IPS-11a (cell line): Measurements from ENCODE around the gene UVRAG.
"Not testable (repeated sequence)": the region's sequence is repeated elsewhere in the genome, so short reads cannot be mapped to it uniquely, and the experiment has no call there.

Experiments used
- H3K4me3 ChIP-seq: one replicate; pipeline ENCODE4 v1.5.1; 2013; ENCODE audit warnings: low read depth, low read length, control low read depth

Gene UVRAG

DNA sequence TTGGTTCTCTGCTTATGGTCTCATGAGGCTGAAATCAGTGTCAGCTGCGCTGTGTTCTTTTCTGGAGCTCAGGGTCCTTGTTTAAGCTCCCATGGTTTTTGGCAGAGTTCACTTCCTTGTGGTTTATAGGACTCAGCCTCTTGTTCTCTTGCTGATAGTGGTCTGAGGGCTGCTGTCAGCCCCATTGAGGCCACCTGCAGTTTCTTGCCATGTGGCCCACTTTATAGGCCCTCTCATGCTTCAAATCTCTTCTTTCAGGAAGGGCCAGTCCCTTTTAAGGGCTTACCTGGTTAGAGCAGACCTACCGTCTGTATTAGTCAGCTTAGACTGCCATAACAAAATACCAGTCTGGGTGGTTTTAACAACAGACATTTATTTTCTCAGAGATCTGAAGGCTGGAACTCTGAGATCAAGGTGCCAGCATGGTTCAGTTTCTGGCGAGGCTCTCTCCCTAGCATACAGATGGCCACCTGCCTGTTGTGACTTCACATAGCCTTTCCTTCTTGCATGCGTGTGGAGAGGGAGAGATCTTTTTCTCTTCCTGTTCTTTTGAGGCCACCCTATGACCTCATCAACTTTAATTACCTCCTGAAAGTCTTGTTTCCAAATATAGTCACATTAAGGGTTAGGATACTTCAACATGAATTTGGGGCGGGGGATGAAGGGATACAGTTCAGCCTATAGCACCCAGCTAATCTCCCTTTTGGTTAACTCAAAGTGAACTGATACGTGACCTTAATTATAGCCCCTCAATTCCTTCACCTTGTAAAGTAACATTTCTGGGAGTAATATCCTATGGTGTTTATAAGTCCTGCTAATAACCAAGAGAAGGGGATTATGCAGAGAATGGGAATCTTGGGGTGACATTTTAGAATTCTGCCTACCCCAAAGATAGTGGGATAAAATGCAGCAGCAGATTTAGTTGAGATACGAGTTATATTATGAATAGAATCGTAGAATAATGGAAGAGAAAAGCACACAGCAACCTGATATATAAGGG lies 131.8 kb downstream of the UVRAG start:
- H3K4me3 ChIP-seq: no peak overlapping the region

DNA sequence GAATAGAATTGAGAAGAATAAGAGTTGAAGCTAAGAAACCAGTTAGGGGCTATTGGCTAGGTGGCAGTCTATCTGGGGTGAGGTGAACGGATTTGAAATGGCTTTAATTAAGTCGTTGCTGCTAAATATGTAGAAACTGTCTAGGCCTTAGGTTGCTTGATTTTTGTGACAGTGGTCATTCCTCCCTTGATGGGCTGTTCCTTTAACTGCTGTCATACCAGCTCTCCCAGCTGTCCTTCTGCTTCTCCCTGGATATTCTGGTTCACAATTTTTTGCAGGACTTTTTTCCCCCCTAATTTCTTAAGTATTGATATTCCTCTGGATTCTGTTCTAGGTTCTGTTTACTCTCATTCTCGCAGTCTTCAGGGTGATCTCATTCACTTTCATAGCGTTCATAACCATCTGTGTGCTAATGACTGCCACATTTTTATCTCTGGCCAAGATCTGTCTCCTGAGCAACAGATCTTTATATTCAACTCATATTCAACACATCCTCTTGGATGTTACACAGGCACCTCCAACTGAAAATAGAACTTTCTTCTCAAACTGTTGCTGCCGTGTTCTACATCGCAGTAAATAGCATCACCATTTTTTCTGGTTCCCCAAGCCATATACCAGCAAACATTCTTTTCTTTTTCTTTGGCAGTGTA lies 134.1 kb downstream of the UVRAG start:
- no peak overlapping the region for H3K4me3 ChIP-seq

DNA sequence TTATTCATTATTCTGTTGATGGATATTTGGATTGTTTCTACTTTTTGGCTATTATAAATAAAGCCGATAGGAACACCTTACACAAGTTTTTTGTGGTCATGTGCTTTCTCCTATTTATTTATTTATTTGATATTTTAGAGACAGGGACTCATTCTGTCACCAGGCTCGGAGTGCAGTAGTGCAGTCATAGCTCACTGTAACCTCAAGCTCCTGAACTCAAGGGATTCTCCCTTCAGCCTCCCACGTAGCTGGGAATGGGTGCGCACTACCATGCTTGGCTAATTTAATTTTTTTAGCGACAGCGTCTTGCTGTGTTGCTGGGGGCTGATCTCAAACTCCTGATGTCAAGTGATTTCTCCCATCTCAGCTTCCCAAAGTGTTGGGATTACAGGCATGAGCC lies 135.1 kb downstream of the UVRAG start:
- no peak overlapping the region for H3K4me3 ChIP-seq

DNA sequence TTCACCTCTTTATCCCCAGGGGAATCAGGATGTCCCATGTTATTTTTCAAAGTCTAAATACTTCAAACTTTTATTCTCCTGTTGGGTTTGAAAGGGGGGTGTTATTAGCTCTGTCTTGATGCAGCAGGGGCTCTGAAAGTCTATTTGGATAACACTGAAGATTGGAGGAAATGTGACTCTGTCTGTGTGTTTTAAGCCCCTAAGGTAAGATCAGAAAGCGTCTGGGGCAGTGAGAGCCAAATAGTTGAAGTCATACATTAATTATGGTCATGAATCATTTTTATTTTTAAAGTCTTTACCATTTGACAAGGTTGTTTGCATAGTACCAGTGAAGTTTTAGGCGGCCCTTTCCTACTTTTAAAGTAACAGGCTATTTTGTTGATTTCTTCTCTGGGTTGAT lies 139.0 kb downstream of the UVRAG start:
- no peak overlapping the region for H3K4me3 ChIP-seq

DNA sequence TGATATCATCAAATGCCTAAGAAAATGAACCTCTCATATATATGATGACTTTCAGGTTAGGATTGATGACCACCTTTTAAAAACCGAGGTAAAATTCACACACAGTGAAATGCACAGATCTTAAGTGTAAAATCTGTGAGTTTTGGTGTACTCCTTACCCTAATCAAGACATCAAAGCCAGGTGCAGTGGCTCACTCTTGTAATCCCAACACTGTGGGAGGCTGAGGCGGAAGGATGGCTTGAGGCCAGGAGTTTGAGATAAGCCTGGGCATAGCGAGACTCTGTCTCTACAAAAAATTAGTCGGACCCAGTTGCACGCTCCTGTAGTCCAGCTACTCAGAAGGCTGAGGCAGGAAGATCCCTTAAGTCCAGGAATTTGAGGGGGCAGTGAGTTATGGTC lies 140.4 kb downstream of the UVRAG start:
- no peak overlapping the region for H3K4me3 ChIP-seq

DNA sequence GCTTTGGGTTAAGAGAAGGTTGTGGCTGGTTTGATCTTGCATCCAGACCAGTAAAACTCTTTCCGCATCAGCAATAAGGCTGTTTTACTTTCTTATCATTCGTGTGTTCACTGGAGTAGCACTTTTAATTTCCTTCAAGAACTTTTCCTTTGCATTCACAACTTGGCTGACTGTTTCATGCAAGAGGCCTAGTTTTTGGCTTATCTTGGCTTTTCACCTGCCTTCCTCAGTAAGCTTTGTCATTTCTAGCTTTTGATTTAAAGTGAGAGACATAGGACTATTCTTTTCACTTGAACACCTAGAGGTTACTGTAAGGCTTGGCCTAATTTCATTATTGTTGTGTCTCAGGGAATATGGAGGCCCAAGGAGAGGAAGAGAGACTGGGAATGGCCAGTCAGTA lies 144.5 kb downstream of the UVRAG start:
- no peak overlapping the region for H3K4me3 ChIP-seq

DNA sequence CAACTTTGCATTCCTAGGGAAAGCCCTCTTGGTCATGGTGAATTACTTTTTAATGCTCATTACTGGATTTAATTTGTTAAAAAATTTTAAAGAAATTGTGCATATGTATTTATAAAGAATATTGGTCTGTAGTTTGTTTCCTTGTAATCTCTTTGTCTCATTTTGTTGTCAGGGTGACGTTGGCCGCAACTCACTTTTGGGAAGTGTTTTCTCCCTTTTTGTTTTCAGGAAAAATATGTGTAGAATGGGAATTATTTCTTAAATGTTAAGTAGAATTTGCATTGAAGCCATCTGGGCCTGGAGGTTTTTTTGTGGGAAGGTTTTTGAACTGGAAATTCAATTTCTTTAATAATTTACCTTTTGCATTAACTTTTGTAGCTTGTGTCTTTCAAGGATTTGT lies 149.1 kb downstream of the UVRAG start:
- H3K4me3 ChIP-seq: no peak overlapping the region

DNA sequence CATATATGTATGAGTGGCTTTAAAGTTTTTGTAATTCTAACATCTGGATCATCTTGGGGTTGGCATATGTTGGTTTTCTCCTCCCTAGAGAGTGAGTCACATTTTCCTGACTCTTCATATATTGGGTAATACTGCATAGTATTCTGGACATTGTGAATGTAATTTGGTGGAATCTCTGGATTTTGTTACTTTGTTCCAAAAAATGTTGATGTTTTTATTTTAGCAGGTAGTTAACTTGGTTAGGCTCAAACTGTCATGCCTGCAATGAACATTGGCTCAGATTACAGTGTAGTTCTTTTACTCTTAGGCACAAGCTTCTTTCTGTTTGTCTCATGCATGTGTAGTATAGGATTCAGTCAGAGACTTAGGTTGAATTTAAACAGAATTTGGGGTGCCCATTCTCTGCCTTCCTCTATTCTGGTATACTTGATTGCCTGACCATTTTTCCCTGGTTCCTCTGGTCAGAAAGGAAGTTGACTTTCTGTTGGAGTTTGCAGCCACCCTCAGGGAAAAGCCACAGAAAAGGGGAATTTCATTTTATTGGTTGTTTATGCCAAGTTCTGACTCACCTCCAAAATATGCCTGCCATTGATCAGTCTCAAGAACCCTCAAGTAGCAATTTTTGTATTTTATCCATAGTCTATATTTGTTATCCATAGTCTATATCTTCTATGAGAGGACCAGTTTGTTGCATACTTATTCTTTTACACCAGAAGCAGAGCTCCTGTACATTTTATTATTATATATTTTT lies 151.7 kb downstream of the UVRAG start:
- no peak overlapping the region for H3K4me3 ChIP-seq

DNA sequence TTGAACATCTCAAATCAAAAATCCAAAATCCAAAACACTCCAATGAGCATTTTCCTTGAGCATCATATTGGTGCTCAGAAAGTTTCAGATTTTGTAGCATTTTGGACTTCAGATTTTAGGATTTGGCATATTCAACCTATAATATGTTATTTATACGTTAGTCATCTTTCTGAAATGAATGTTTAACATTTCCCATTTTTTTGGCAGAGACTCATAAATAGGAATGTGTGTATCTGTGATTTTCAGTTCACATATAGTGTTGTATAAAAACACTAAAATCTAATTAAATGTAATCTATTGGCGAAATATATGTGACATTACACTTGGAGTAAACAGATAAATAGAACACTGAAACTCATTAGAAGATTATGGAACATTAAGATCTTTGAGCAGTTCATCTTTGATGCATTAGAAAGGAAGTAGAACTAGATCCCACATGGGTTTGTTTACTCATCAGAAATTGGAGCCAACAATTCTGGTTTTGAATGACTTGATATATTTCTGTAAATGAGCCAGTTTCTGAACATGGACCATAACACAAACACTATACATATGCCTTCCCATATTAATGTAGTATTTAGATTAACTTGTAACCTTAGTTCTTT lies 153.1 kb downstream of the UVRAG start:
- no peak overlapping the region for H3K4me3 ChIP-seq

DNA sequence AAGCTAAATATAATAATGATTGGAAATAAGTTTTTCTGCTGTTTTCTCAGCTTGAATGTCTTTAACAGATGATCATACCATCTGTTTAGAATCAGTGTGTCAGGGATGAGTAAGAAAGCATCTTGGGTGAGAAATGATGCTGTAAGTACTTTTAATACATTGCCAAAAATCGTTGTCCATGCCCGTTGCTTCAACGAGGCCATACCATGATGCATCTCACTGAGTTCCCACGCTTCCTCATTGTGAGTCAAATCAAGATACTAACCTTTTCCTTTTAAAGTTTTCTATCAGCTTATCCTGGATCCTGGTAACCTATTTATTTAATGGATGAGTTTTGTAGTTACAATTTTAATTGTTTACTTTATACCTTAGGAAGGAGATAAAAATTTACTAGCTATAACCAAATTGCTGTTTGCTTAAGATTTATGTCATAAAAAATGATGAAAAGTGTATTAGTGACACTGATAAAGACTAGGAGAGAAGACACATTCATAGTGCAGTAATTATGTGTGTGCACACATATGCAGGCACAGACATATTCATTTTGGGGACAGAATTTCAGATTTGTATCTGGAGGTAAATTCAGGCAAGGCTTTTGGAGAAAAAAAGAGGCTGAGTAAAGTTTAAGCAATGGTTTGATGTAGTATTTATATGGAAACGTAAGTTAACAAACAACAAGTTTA lies 154.8 kb downstream of the UVRAG start:
- no peak overlapping the region for H3K4me3 ChIP-seq

DNA sequence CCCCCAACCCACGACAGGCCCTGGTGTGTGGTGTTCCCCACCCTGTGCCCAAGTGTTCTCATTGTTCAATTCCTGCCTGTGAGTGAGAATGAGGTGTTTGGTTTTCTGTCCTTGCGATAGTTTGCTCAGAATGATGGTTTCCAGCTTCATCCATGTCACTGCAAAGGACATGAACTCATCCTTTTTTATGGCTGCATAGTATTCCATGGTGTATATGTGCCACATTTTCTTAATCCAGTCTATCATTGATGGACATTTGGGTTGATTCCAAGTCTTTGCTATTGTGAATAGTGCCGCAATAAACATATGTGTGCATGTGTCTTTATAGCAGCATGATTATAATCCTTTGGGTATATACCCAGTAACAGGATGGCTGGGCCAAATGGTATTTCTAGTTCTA lies 158.7 kb downstream of the UVRAG start:
- H3K4me3 ChIP-seq: not testable (repeated sequence)

DNA sequence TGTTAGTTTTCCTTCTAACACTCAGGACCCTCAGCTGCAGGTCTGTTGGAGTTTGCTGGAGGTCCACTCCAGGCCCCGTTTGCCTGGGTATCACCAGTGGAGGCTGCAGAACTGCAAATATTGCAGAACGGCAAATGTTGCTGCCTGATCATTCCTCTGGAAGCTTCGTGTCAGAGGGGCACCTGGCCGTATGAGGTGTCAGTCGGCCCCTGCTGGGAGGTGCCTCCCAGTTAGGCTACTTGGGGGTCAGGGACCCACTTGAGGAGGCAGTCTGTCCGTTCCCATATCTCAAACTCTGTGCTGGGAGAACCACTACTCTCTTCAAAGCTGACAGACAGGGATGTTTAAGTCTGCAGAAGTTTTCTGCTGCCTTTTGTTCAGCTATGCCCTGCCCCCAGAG lies 164.1 kb downstream of the UVRAG start:
- not testable (repeated sequence) for H3K4me3 ChIP-seq

DNA sequence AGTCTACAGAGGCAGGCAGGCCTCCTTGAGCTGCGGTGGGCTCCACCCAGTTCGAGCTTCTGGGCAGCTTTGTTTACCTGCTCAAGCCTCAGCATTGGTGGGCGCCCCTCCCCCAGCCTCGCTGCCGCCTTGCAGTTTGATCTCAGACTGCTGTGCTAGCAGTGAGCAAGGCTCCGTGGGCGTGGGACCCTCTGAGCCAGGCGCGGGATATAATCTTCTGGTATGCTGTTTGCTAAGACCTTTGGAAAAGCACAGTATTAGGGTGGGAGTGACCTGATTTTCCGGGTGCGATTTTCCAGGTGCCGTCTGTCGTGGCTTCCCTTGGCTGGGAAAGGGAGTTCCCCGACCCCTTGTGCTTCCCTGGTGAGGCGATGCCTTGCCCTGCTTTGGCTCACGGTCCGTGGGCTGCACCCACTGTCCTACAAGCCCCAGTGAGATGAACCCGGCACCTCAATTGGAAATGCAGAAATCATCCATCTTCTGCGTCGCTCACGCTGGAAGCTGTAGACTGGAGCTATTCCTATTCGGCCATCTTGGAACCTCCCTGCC lies 164.5 kb downstream of the UVRAG start:
- peak overlapping the region; percentile 61 for H3K4me3 ChIP-seq

DNA sequence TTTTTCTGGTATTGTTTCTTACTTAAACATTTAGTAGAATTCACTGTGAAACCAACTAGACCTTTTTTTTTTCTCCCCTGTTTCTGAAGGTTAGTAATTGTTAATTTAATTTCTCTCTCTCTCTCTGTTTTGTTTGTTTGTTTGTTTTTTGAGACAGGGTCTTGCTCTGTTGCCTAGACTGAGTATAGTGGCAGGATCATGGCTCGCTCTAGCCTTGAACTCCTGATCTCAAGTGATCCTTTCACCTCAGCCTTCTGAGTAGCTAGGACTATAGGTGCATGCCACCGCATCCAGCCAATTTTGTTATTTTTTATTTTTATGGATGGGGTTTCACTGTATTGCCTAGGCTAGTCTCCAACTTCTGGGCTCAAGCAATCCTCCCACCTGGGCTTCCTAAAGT lies 165.0 kb downstream of the UVRAG start:
- peak overlapping the region; percentile 61 for H3K4me3 ChIP-seq

DNA sequence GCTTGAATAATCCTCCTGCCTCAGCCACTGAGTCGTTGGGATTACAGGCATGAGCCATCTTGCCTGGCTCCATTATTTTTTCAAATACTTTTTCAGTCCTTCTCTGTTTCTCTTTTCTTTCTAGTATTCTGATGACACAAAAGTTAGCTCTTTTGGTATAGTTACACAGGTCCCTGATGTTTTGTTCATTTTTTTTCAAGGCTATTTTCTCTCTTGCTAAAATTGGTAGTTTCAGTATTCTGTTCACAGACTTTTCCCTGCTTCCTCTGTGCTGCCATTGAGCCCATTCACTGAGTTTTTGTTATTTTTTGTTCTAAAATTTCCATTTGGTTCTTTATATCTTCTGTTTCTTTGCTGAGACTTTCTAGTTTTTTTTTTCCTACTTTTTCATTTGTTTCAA lies 166.5 kb downstream of the UVRAG start:
- no peak overlapping the region for H3K4me3 ChIP-seq

DNA sequence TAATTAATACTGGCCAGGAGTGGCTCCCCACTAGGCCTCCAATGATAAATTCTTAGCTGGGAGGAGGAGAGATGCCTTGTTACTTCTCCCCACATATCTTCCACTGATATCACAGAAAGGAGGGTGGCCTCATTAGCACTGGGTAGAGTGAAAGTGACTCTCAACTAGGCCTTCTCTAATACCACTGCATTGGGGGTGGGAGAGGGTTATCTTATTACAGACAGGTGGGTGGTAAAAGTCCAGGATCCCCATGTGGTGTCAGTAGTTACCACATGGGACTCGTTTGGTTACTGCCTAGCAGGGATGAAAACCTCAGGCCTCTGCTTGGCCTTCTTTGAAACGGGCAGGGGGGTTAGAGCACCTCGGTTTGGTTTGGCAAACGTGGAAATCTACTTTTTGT lies 167.3 kb downstream of the UVRAG start:
- no peak overlapping the region for H3K4me3 ChIP-seq

DNA sequence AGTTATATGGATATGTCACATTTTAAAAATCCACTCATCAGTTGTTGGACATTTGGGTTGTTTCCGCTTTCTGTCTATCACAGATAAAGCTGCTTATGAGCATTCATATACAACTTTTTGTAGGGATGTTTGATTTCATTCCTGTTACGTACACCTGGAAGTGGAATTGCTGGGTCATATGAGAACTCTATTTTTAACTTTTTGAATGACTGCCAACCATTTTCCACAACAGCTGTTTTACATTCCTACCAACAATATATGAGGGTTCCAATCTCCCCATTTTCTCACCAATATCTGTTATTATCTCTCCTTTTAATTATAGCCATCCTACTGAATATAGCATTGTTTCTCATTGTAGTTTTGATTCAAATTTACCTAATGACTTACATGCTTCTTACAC lies 172.0 kb downstream of the UVRAG start:
- no peak overlapping the region for H3K4me3 ChIP-seq

DNA sequence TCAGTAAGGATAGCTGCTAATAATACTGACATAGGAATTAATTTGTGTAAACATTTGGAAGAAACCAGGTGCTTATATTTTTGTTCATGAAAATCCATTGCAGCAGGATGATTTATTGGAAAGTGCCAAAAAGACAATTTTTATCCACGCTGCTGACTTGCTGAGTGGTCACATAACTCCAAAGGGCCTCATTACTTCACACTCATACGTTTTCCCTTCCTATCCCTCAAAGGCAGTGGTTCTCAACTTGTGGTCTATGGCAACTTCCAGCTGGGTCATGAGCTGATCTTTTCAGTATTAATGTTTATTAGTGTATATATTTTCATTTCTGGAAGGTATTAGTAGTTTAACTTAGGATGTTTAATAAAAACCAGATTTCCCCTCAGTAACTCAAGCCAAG lies 178.1 kb downstream of the UVRAG start:
- no peak overlapping the region for H3K4me3 ChIP-seq

DNA sequence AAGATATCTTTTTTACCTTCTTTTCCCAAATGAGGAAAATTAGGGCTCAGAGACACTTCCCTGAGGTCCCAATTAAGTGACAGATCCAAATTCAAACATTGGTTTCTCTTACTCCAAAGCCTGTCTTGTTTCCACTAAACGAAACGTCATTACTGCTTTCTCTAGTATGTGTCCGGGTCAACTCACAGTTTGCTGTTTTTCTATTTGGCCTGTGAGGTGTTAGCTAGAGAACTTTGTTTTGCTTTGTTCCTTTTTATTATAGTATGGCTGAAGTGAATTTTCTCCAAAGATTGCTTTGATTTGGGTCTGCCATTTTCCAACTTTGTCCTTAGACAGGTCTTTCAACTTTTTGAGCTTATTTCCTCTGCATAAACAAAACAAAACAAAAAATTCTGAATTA lies 179.6 kb downstream of the UVRAG start:
- no peak overlapping the region for H3K4me3 ChIP-seq
